SKM-1 treated with dmso at 0.1 percent for 144 hours (cell line): ENCODE measurements around the gene TMEM81.

Experiments
- DNase-seq: peaks from one replicate; lab custom pipeline; 2025; ENCODE audit not compliant: unreplicated experiment; lab: John Stamatoyannopoulos, UW

TMEM81 gene

GRCh38 chr1:205077158-205077933 is 6.9 kb downstream of the TMEM81 start:
- no peak for DNase-seq

- DNase-seq: no peak
Measured at GRCh38 chr1:205076245-205076761, 8.0 kb downstream of the TMEM81 start.

- no peak for DNase-seq
Measured at GRCh38 chr1:205075642-205076155, 8.6 kb downstream of the TMEM81 start.

- no peak for DNase-seq
Measured at GRCh38 chr1:205074513-205074912, 9.7 kb downstream of the TMEM81 start.

- no peak for DNase-seq
Measured at GRCh38 chr1:205074084-205074483, 10.2 kb downstream of the TMEM81 start.

GRCh38 chr1:205073511-205073910 is 10.7 kb downstream of the TMEM81 start:
- DNase-seq: no peak

GRCh38 chr1:205072881-205073280 is 11.4 kb downstream of the TMEM81 start:
- DNase-seq: no peak

- no peak for DNase-seq
Measured at GRCh38 chr1:205072286-205072685, 12.0 kb downstream of the TMEM81 start.

GRCh38 chr1:205071801-205072200 is 12.5 kb downstream of the TMEM81 start:
- DNase-seq: no peak

- no peak for DNase-seq
Measured at GRCh38 chr1:205071028-205071409, 13.2 kb downstream of the TMEM81 start.

GRCh38 chr1:205069371-205070125 is 14.7 kb downstream of the TMEM81 start:
- DNase-seq: no peak

- no peak for DNase-seq
Measured at GRCh38 chr1:205068457-205069040, 15.7 kb downstream of the TMEM81 start.

GRCh38 chr1:205068001-205068400 is 16.3 kb downstream of the TMEM81 start:
- no peak for DNase-seq

- no peak for DNase-seq
Measured at GRCh38 chr1:205067031-205067430, 17.2 kb downstream of the TMEM81 start.

GRCh38 chr1:205066141-205066818 is 18.0 kb downstream of the TMEM81 start:
- DNase-seq: no peak

GRCh38 chr1:205065666-205066065 is 18.6 kb downstream of the TMEM81 start:
- no peak for DNase-seq

GRCh38 chr1:205064741-205065316 is 19.4 kb downstream of the TMEM81 start:
- DNase-seq: no peak

- DNase-seq: no peak
Measured at GRCh38 chr1:205064301-205064700, 20.0 kb downstream of the TMEM81 start.

GRCh38 chr1:205062895-205063294 is 21.4 kb downstream of the TMEM81 start:
- DNase-seq: no peak

GRCh38 chr1:205062319-205062718 is 21.9 kb downstream of the TMEM81 start:
- no peak for DNase-seq

- DNase-seq: peak; percentile 71
Measured at GRCh38 chr1:205061665-205062069, 22.6 kb downstream of the TMEM81 start.
